ENCODE data around the gene EEF1A1.
"Not testable (repeated sequence)": the region's sequence is repeated elsewhere in the genome, so short reads cannot be mapped to it uniquely, and the experiment has no call there.

The EEF1A1 gene

GRCh38 chr6:73520688-73521350, at the start of gene EEF1A1:
Gene EEF1A1, minus strand, starts transcription at chr6:73521032. Its CDS starts 1,006 bp downstream, at chr6:73520026.
- peak; percentile 98 for DNase-seq

- no peak for DNase-seq
Measured at GRCh38 chr6:73569121-73569520, 48.3 kb upstream of the EEF1A1 start.

- DNase-seq: no peak
Measured at GRCh38 chr6:73566954-73567591, 46.2 kb upstream of the EEF1A1 start.

GRCh38 chr6:73566486-73566871, 45.6 kb upstream of the EEF1A1 start:
- not testable (repeated sequence) for DNase-seq

GRCh38 chr6:73565767-73566485, 45.1 kb upstream of the EEF1A1 start:
- DNase-seq: no peak

- no peak for DNase-seq
Measured at GRCh38 chr6:73564578-73565345, 43.9 kb upstream of the EEF1A1 start.

GRCh38 chr6:73562558-73562957, 41.7 kb upstream of the EEF1A1 start:
- no peak for DNase-seq

GRCh38 chr6:73560853-73561407, 40.1 kb upstream of the EEF1A1 start:
- DNase-seq: no peak

GRCh38 chr6:73560182-73560732, 39.4 kb upstream of the EEF1A1 start:
- DNase-seq: no peak

GRCh38 chr6:73559399-73559794, 38.6 kb upstream of the EEF1A1 start:
- DNase-seq: not testable (repeated sequence)

GRCh38 chr6:73558624-73559398, 38.0 kb upstream of the EEF1A1 start:
- no peak for DNase-seq

GRCh38 chr6:73556836-73557235, 36.0 kb upstream of the EEF1A1 start:
- no peak for DNase-seq

- not testable (repeated sequence) for DNase-seq
Measured at GRCh38 chr6:73555380-73555949, 34.6 kb upstream of the EEF1A1 start.

- not testable (repeated sequence) for DNase-seq
Measured at GRCh38 chr6:73551115-73551514, 30.3 kb upstream of the EEF1A1 start.

GRCh38 chr6:73548458-73549446, 27.9 kb upstream of the EEF1A1 start:
- DNase-seq: no peak

- no peak for DNase-seq
Measured at GRCh38 chr6:73547036-73547435, 26.2 kb upstream of the EEF1A1 start.

- no peak for DNase-seq
Measured at GRCh38 chr6:73542891-73543290, 22.1 kb upstream of the EEF1A1 start.

GRCh38 chr6:73542481-73542880, 21.6 kb upstream of the EEF1A1 start:
- DNase-seq: not testable (repeated sequence)

- DNase-seq: no peak
Measured at GRCh38 chr6:73538116-73538779, 17.4 kb upstream of the EEF1A1 start.

- no peak for DNase-seq
Measured at GRCh38 chr6:73537677-73538076, 16.8 kb upstream of the EEF1A1 start.

All from DMS79 treated with DMSO at 0.1 percent for 48 hours (cell line).